Caco-2 (cell line): ENCODE data around the gene PPM1H. TPM values are rescaled to one million over a fixed set of nuclear protein-coding genes. Genes with fewer than 3 reads are reported as not detected.

Experiments
- BruUV-seq: library from RNA; stranded (reverse); fragments of 400-500 nt; replicated peaks from 2 replicates; lab custom pipeline; 2021; lab: Mats Ljungman, UMichigan
- CTCF ChIA-PET: fragments of 300-600 bp; sonication (Branson Sonifier 250); formaldehyde crosslinking; loops from one replicate; lab custom pipeline; 2022; ENCODE audit warnings: antibody characterized with exemption; lab: Charles Lee
- POLR2A ChIA-PET: fragments of 300-600 bp; sonication (Branson Sonifier 250); formaldehyde crosslinking; loops from one replicate; lab custom pipeline; 2022; ENCODE audit warnings: antibody characterized with exemption; lab: Charles Lee
- DNase-seq, 2 experiments: peaks; one replicate each; pipeline versions ENCODE4 v3.0.0 to v3.0.0-alpha.2; 2020 to 2022
- H3K27me3 ChIP-seq: replicated peaks from 2 replicates; pipeline ENCODE4 v1.6.0; 2011; ENCODE audit warnings: low read length; ENCODE audit not compliant: control insufficient read depth, insufficient read depth
- H3K36me3 ChIP-seq: 2 replicates; pipeline ENCODE4 v1.5.1; 2011; ENCODE audit warnings: low read length; ENCODE audit not compliant: control insufficient read depth, insufficient read depth
- H3K4me1 ChIP-seq: fragments of 250-450 bp; sonication (Bioruptor Pico); 2 replicates; pipeline ENCODE4 v1.5.1; 2020; ENCODE audit warnings: mild to moderate bottlenecking
- H3K4me3 ChIP-seq: 2 replicates; pipeline ENCODE4 v1.5.1; 2011; ENCODE audit warnings: low read depth, mild to moderate bottlenecking, control low read depth, low read length
- H3K9me3 ChIP-seq: fragments of 250-450 bp; sonication (Bioruptor Pico); 2 replicates; pipeline ENCODE4 v1.5.1; 2020; ENCODE audit warnings: mild to moderate bottlenecking, moderate library complexity
- H3K27ac Mint-ChIP-seq: one replicate; pipeline ENCODE4 v1.8.0; 2022; ENCODE audit warnings: mixed read lengths; ENCODE audit not compliant: unreplicated experiment
- H3K27me3 Mint-ChIP-seq: one replicate; pipeline ENCODE4 v1.8.0; 2022; ENCODE audit warnings: mixed read lengths; ENCODE audit not compliant: insufficient read depth, unreplicated experiment
- H3K36me3 Mint-ChIP-seq: one replicate; pipeline ENCODE4 v1.8.0; 2022; ENCODE audit warnings: mild to moderate bottlenecking, mixed read lengths; ENCODE audit not compliant: insufficient read depth, unreplicated experiment
- H3K4me1 Mint-ChIP-seq: one replicate; pipeline ENCODE4 v1.8.0; 2022; ENCODE audit warnings: low read depth, mixed read lengths; ENCODE audit not compliant: unreplicated experiment
- H3K4me3 Mint-ChIP-seq: one replicate; pipeline ENCODE4 v1.8.0; 2022; ENCODE audit warnings: mild to moderate bottlenecking, moderate library complexity, mixed read lengths; ENCODE audit not compliant: unreplicated experiment
- H3K9me3 Mint-ChIP-seq: one replicate; pipeline ENCODE4 v1.8.0; 2022; ENCODE audit warnings: mixed read lengths; ENCODE audit not compliant: unreplicated experiment
- intact Hi-C: fragments of 100-400 bp; cut with micrococcal nuclease; formaldehyde crosslinking; loops from one replicate; pipeline ENCODE4 v1.10.0; 2022; ENCODE audit not compliant: unreplicated experiment
- total RNA-seq: library from RNA; stranded (reverse); gene quantifications from 2 replicates; pipeline ENCODE4 v1.2.3, GENCODE V29; 2022
- TF ChIP-seq, protein P1 (sequence below), 2 experiments: fragments of 200-600 bp in 1 of 2; IDR thresholded peaks; 1 replicate in 1 of 2; 2 replicates in 1 of 2; pipeline versions ENCODE4 v1.5.1 to v1.8.0; 2011 to 2022; ENCODE audit warnings: antibody characterized with exemption in 1 of 2, control low read depth in 1 of 2, inconsistent platforms in 1 of 2, low read depth in 1 of 2, low read length in 1 of 2, mild to moderate bottlenecking in 1 of 2, moderate library complexity in 1 of 2; ENCODE audit not compliant: insufficient read depth in 1 of 2, severe bottlenecking in 1 of 2, unreplicated experiment in 1 of 2

Gene PPM1H
- total RNA-seq, 1 experiment from 2014 or later: 151 TPM

DNA sequence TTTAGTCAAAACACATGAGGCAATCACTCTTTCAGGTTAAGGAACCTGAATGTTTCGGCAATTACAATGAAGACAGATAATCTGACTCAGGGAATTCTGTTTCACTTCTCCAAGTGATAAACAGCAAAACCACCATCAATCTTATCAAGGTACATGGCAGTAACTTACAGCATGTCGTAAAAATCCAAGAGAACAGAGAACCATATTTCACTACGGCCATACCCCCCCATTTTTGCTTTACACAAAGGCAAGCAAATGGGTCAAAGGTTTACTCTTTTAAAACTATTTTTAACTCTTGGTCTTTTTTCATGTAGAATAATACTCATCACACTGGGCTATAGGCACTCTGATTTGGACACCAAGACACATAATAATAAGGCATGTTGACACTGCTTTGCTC lies 102.4 kb downstream of the PPM1H start:
- BruUV-seq: no TSS peak
- TF ChIP-seq, protein P1, sequence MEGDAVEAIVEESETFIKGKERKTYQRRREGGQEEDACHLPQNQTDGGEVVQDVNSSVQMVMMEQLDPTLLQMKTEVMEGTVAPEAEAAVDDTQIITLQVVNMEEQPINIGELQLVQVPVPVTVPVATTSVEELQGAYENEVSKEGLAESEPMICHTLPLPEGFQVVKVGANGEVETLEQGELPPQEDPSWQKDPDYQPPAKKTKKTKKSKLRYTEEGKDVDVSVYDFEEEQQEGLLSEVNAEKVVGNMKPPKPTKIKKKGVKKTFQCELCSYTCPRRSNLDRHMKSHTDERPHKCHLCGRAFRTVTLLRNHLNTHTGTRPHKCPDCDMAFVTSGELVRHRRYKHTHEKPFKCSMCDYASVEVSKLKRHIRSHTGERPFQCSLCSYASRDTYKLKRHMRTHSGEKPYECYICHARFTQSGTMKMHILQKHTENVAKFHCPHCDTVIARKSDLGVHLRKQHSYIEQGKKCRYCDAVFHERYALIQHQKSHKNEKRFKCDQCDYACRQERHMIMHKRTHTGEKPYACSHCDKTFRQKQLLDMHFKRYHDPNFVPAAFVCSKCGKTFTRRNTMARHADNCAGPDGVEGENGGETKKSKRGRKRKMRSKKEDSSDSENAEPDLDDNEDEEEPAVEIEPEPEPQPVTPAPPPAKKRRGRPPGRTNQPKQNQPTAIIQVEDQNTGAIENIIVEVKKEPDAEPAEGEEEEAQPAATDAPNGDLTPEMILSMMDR (IDR thresholded peaks at IDR 0.05; ENCODE audit: insufficient read depth in 1 of 2, low read depth in 1 of 2, low read length in 1 of 2, severe bottlenecking in 1 of 2, unreplicated experiment in 1 of 2): no peak
- H3K4me3 Mint-ChIP-seq: peak overlapping the region; percentile 29
- no peaks in the 10 kb centered on the region for H3K9me3 Mint-ChIP-seq
- ChIA-PET POLR2A (no interaction called here), CTCF (no interaction called here)
- Histone ChIP-seq H3K27me3 (no peaks in the 10 kb centered on the region), H3K9me3 (no peaks in the 10 kb centered on the region), H3K36me3 (peaks cover 1% of the 10 kb centered on the region; the same call in 1 of the 2 replicates), H3K4me3 (no peak overlapping the region), H3K4me1 (peaks cover 57% of the 10 kb centered on the region)
- H3K27ac Mint-ChIP-seq: no peak overlapping the region
- H3K27me3 Mint-ChIP-seq: no peaks in the 10 kb centered on the region
- peaks cover 22% of the 10 kb centered on the region for H3K4me1 Mint-ChIP-seq
- peak in 1 of 2 experiments; percentile 41 for DNase-seq
- H3K36me3 Mint-ChIP-seq: peaks cover 40% of the 10 kb centered on the region
- intact Hi-C loops: no loop called here

DNA sequence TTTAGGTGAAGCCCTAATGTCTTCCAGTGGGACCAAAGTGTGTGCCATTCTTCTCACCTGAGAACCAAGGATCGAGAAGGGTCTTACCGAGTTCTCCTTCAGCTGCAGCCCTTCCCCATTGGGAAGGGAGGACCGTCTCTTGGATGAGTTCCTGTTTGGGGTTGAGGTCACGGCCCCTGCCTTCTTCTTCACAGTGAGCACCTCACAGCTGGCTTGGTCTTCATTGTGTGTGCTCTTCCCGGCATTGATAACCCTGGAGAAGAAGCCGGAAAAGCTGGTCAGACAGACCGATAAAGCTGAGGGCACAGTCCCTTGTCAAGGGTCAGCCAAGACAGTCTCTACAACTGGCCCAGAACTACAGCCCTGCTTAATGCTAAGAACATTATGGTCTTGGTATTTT lies 102.9 kb downstream of the PPM1H start:
- Histone ChIP-seq H3K4me1 (peaks cover 52% of the 10 kb centered on the region), H3K4me3 (no peak overlapping the region), H3K9me3 (no peaks in the 10 kb centered on the region), H3K27me3 (no peaks in the 10 kb centered on the region), H3K36me3 (peaks cover 1% of the 10 kb centered on the region; the same call in 1 of the 2 replicates)
- Mint-ChIP-seq H3K27ac (peak overlapping the region; percentile 18), H3K9me3 (no peaks in the 10 kb centered on the region), H3K36me3 (peaks cover 37% of the 10 kb centered on the region), H3K4me3 (peak overlapping the region; percentile 29), H3K27me3 (no peaks in the 10 kb centered on the region), H3K4me1 (peaks cover 21% of the 10 kb centered on the region)
- BruUV-seq: no TSS peak
- TF ChIP-seq, protein P1 (IDR thresholded peaks at IDR 0.05; ENCODE audit: insufficient read depth in 1 of 2, low read depth in 1 of 2, low read length in 1 of 2, severe bottlenecking in 1 of 2, unreplicated experiment in 1 of 2): no peak
- ChIA-PET CTCF (no interaction called here), POLR2A (no interaction called here)
- intact Hi-C loops: no loop called here
- no peak for DNase-seq

DNA sequence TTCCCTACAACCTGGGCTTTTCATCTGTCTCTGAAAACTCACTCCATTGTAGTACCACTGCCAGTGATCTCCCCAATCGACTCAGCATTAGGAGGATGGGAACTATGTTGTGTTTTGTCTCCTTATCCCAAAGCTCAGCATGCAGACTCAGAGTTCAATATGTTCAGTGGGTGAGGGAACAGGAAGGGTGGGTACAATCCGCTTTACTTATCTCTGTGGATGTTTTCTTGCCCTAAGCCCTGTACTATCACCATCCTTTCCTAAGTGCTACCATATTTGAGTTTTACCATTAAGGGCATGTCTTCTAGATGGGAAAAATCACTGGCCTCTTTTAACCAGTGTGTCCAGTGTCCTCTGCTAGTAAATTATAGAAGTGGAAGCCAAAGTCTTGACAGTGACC lies 107.1 kb downstream of the PPM1H start:
- no peak overlapping the region for H3K4me3 ChIP-seq
- TF ChIP-seq, protein P1 (IDR thresholded peaks at IDR 0.05; ENCODE audit: insufficient read depth in 1 of 2, low read depth in 1 of 2, low read length in 1 of 2, severe bottlenecking in 1 of 2, unreplicated experiment in 1 of 2): no peak
- no peak for DNase-seq
- H3K9me3 Mint-ChIP-seq: no peaks in the 10 kb centered on the region
- H3K4me1 ChIP-seq: peaks cover 14% of the 10 kb centered on the region
- peaks cover 47% of the 10 kb centered on the region for H3K36me3 Mint-ChIP-seq
- ChIA-PET CTCF (interaction anchor here (0.6 kb wide), 1 partner anchor 9 kb away, joined by 3 read pairs; no protein-coding TSS in a partner anchor), POLR2A (no interaction called here)
- peaks cover 1% of the 10 kb centered on the region; the same call in 1 of the 2 replicates for H3K36me3 ChIP-seq
- no peak overlapping the region for H3K27ac Mint-ChIP-seq
- no peaks in the 10 kb centered on the region for H3K27me3 ChIP-seq
- H3K4me3 Mint-ChIP-seq: no peak overlapping the region
- peaks cover 6% of the 10 kb centered on the region for H3K4me1 Mint-ChIP-seq
- no peaks in the 10 kb centered on the region for H3K9me3 ChIP-seq
- intact Hi-C loops: no loop called here
- no peaks in the 10 kb centered on the region for H3K27me3 Mint-ChIP-seq
- BruUV-seq: TSS peak; percentile 9
